PFSK-1 (cell line): ENCODE data around the gene FETUB.

ENCODE experiments used
- FOXP2 ChIP-seq: optimal IDR thresholded peaks from 2 replicates; pipeline ENCODE3; 2011; ENCODE audit warnings: borderline replicate concordance, control low read depth, inconsistent platforms; ENCODE audit not compliant: insufficient read depth; ENCODE audit errors: extremely low read length, extremely low read depth
- POLR2AphosphoS5 ChIP-seq: IDR thresholded peaks from 2 replicates; pipeline ENCODE4 v1.6.1; 2012; ENCODE audit warnings: low read depth, mild to moderate bottlenecking, control low read depth, low read length, moderate library complexity
- REST ChIP-seq, 2 experiments: IDR thresholded peaks; 2 replicates each; pipeline versions ENCODE4 v1.6.1 to v1.8.0; 2011 to 2012; ENCODE audit warnings: low read depth in 2 of 2, low read length in 2 of 2, control low read depth in 1 of 2, inconsistent platforms in 1 of 2, mild to moderate bottlenecking in 1 of 2, moderate library complexity in 1 of 2; ENCODE audit not compliant: insufficient read depth in 1 of 2
- SIN3A ChIP-seq: IDR thresholded peaks from 2 replicates; pipeline ENCODE4 v1.6.1; 2012; ENCODE audit warnings: mild to moderate bottlenecking, low read length, moderate library complexity, borderline replicate concordance; ENCODE audit not compliant: insufficient read depth
- TAF1 ChIP-seq: IDR thresholded peaks from 2 replicates; pipeline ENCODE4 v1.6.1; 2012; ENCODE audit warnings: low read length, control low read depth, borderline replicate concordance; ENCODE audit not compliant: insufficient read depth

FETUB gene

GRCh38 chr3:186594591-186595113, 45.5 kb upstream of the FETUB start:
- no peak for TF ChIP-seq FOXP2
- no peak for TF ChIP-seq SIN3A
- no peak for TF ChIP-seq REST (IDR thresholded peaks at IDR 0.05; ENCODE audit: insufficient read depth in 1 of 2, low read depth in 2 of 2, low read length in 2 of 2)
- TF ChIP-seq TAF1: no peak
- TF ChIP-seq POLR2AphosphoS5: no peak

GRCh38 chr3:186596568-186597287, 43.5 kb upstream of the FETUB start:
- TF ChIP-seq FOXP2: no peak
- no peak for TF ChIP-seq TAF1
- TF ChIP-seq SIN3A: no peak
- no peak for TF ChIP-seq POLR2AphosphoS5
- no peak for TF ChIP-seq REST (IDR thresholded peaks at IDR 0.05; ENCODE audit: insufficient read depth in 1 of 2, low read depth in 2 of 2, low read length in 2 of 2)

GRCh38 chr3:186598108-186598784, 42.0 kb upstream of the FETUB start:
- no peak for TF ChIP-seq SIN3A
- TF ChIP-seq POLR2AphosphoS5: no peak
- TF ChIP-seq REST (IDR thresholded peaks at IDR 0.05; ENCODE audit: insufficient read depth in 1 of 2, low read depth in 2 of 2, low read length in 2 of 2): no peak
- no peak for TF ChIP-seq TAF1
- no peak for TF ChIP-seq FOXP2

DNA sequence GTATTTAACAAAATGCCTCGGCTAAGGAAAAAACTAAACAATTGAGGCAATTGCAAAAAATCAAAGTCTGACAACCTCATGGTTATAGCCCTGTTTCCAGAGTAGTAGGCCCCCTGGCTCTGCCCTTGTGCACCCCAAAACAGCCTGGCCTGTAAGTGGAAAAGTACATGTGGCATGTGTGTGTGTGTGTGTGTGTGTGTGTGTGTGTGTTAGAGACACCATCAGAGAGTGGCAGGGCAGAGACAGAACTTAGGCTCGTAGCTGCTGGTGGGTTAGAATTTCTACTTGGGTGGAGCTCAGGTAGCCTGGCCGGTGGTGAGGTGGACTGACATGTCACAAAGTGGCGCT, 41.4 kb upstream of the FETUB start:
- TF ChIP-seq POLR2AphosphoS5: no peak

GRCh38 chr3:186599142-186599784, 40.9 kb upstream of the FETUB start:
- no peak for TF ChIP-seq POLR2AphosphoS5
- no peak for TF ChIP-seq SIN3A
- TF ChIP-seq FOXP2: no peak
- TF ChIP-seq TAF1: no peak
- TF ChIP-seq REST (IDR thresholded peaks at IDR 0.05; ENCODE audit: insufficient read depth in 1 of 2, low read depth in 2 of 2, low read length in 2 of 2): no peak
